Glutamatergic neuron (in vitro differentiated cells): ENCODE measurements around the gene COX6A1. TPM values are rescaled to one million over a fixed set of nuclear protein-coding genes. Genes with fewer than 3 reads are reported as not detected.
A peak's percentile ranks its signal among the peaks of the same experiment; 100 is the strongest.

ENCODE experiments used
- DNase-seq: peaks from one replicate; pipeline ENCODE4 v3.0.0; 2022
- H3K27ac Mint-ChIP-seq: one replicate; pipeline ENCODE4 v1.8.0; 2020; ENCODE audit warnings: mild to moderate bottlenecking, mixed read lengths, inconsistent platforms; ENCODE audit not compliant: unreplicated experiment
- H3K27me3 Mint-ChIP-seq: one replicate; pipeline ENCODE4 v1.8.0; 2020; ENCODE audit warnings: mild to moderate bottlenecking, moderate library complexity, mixed read lengths, inconsistent platforms; ENCODE audit not compliant: unreplicated experiment
- H3K36me3 Mint-ChIP-seq: one replicate; pipeline ENCODE4 v1.8.0; 2020; ENCODE audit warnings: mild to moderate bottlenecking, mixed read lengths, inconsistent platforms; ENCODE audit not compliant: unreplicated experiment
- H3K4me1 Mint-ChIP-seq: one replicate; pipeline ENCODE4 v1.8.0; 2020; ENCODE audit warnings: mild to moderate bottlenecking, low read depth, mixed read lengths, inconsistent platforms; ENCODE audit not compliant: unreplicated experiment
- H3K4me3 Mint-ChIP-seq: one replicate; pipeline ENCODE4 v1.8.0; 2020; ENCODE audit warnings: mild to moderate bottlenecking, mixed read lengths, inconsistent platforms; ENCODE audit not compliant: unreplicated experiment
- H3K9me3 Mint-ChIP-seq: one replicate; pipeline ENCODE4 v1.8.0; 2020; ENCODE audit warnings: mild to moderate bottlenecking, moderate library complexity, mixed read lengths, inconsistent platforms; ENCODE audit not compliant: unreplicated experiment
- CTCF ChIP-seq: fragments of 200-600 bp; sonication (generic); IDR thresholded peaks from one replicate; pipeline ENCODE4 v1.5.0; 2021; ENCODE audit not compliant: partially characterized antibody, unreplicated experiment
- total RNA-seq: library from RNA; stranded (reverse); fragmentation: NEBNext Ultra II Directional; extraction: Animal tissue kit (Norgen Biotek cat#: 25700); gene quantifications from one replicate; pipeline ENCODE4 v1.2.1, GENCODE V29; 2021; ENCODE audit not compliant: unreplicated experiment

COX6A1 gene
- total RNA-seq, 1 donor from 2014 or later: 405 TPM

GRCh38 chr12:120457133-120457532 is 19.2 kb downstream of the COX6A1 start:
- TF ChIP-seq CTCF: peak; percentile 25
- Mint-ChIP-seq H3K27me3 (no peaks in the 10 kb centered on the region), H3K4me1 (no peaks in the 10 kb centered on the region), H3K4me3 (no peak overlapping the region), H3K36me3 (no peaks in the 10 kb centered on the region), H3K27ac (no peak overlapping the region), H3K9me3 (peaks cover 4% of the 10 kb centered on the region)
- no peak for DNase-seq

- no peak for TF ChIP-seq CTCF
- no peak for DNase-seq
- Mint-ChIP-seq H3K9me3 (peaks cover 4% of the 10 kb centered on the region), H3K4me1 (no peaks in the 10 kb centered on the region), H3K36me3 (no peaks in the 10 kb centered on the region), H3K27ac (no peak overlapping the region), H3K4me3 (no peak overlapping the region), H3K27me3 (no peaks in the 10 kb centered on the region)
Measured at GRCh38 chr12:120460157-120460556, 22.2 kb downstream of the COX6A1 start.

- TF ChIP-seq CTCF: no peak
- Mint-ChIP-seq H3K4me3 (no peak overlapping the region), H3K27ac (no peak overlapping the region)
Measured at GRCh38 chr12:120462099-120462640, 24.3 kb downstream of the COX6A1 start.

GRCh38 chr12:120463712-120464111 is 25.8 kb downstream of the COX6A1 start:
- H3K36me3 Mint-ChIP-seq: no peaks in the 10 kb centered on the region
- peaks cover 5% of the 10 kb centered on the region for H3K27me3 Mint-ChIP-seq
- H3K27ac Mint-ChIP-seq: no peak overlapping the region

More at GRCh38 chr12:120462099-120462640, 24.3 kb downstream of the COX6A1 start:
- DNase-seq: no peak
- Mint-ChIP-seq H3K4me1 (no peaks in the 10 kb centered on the region), H3K9me3 (peaks cover 2% of the 10 kb centered on the region), H3K36me3 (no peaks in the 10 kb centered on the region), H3K27me3 (no peaks in the 10 kb centered on the region)

GRCh38 chr12:120465756-120466155 is 27.8 kb downstream of the COX6A1 start:
- no peak for TF ChIP-seq CTCF
- peaks cover 4% of the 10 kb centered on the region for H3K4me1 Mint-ChIP-seq
- no peak overlapping the region for H3K27ac Mint-ChIP-seq
- H3K27me3 Mint-ChIP-seq: peaks cover 5% of the 10 kb centered on the region
- no peak for DNase-seq
- no peaks in the 10 kb centered on the region for H3K36me3 Mint-ChIP-seq
- H3K4me3 Mint-ChIP-seq: no peak overlapping the region
- no peaks in the 10 kb centered on the region for H3K9me3 Mint-ChIP-seq

More at GRCh38 chr12:120463712-120464111, 25.8 kb downstream of the COX6A1 start:
- no peak overlapping the region for H3K4me3 Mint-ChIP-seq
- no peak for TF ChIP-seq CTCF
- no peaks in the 10 kb centered on the region for H3K9me3 Mint-ChIP-seq
- DNase-seq: no peak
- peaks cover 4% of the 10 kb centered on the region for H3K4me1 Mint-ChIP-seq
